Measurements from ENCODE around the gene COL23A1. TPM values are rescaled to one million over a fixed set of nuclear protein-coding genes. Genes with fewer than 3 reads are reported as not detected.

COL23A1 gene
- polyA plus RNA-seq, 1 donor (not counting 4 experiments of a cell fraction or from before 2014, with no cell fraction given) = not detected

- no peak overlapping the region for H3K4me3 ChIP-seq (ENCODE audit: control insufficient read depth in 2 of 3, extremely low read depth in 1 of 3, insufficient read depth in 2 of 3, low read depth in 1 of 3, low read length in 3 of 3)
- no peaks in the 10 kb centered on the region for H3K4me1 ChIP-seq (ENCODE audit: control insufficient read depth, extremely low read depth, insufficient read depth, low read length)
- H3K4me2 ChIP-seq (ENCODE audit: control insufficient read depth, extremely low read depth, insufficient read depth, low read depth, low read length) = no peak overlapping the region
- no peaks in the 10 kb centered on the region for H3K27me3 ChIP-seq (ENCODE audit: control insufficient read depth, extremely low read depth, insufficient read depth, low read length)
- H3K9me3 ChIP-seq (ENCODE audit: control insufficient read depth, low read depth, low read length) = peaks cover 3% of the 10 kb centered on the region
- DNase-seq (ENCODE audit: low read depth, low spot score) = no peak
- H3K36me3 ChIP-seq (ENCODE audit: control insufficient read depth in 2 of 2, extremely low read depth in 1 of 2, insufficient read depth in 2 of 2, low read length in 2 of 2) = no peaks in the 10 kb centered on the region
- no peak overlapping the region for H2AFZ ChIP-seq (ENCODE audit: control insufficient read depth, low read length)
- TF ChIP-seq EZH2 (IDR thresholded peaks at IDR 0.05; ENCODE audit: low read length) = no peak
- TF ChIP-seq CTCF (optimal IDR thresholded peaks at IDR 0.05 in 1 of 3, IDR thresholded peaks at IDR 0.05 in 1 of 3, conservative IDR thresholded peaks at IDR 0.05 in 1 of 3; ENCODE audit: extremely low read depth in 1 of 3, insufficient read depth in 2 of 3, low read length in 3 of 3) = no peak
- no peak for FAIRE-seq
- H3K9me1 ChIP-seq (ENCODE audit: control insufficient read depth, extremely low read depth, insufficient read depth, low read length) = no peaks in the 10 kb centered on the region
- H4K20me1 ChIP-seq (ENCODE audit: control insufficient read depth, extremely low read depth, insufficient read depth, low read length) = no peaks in the 10 kb centered on the region
- no peak overlapping the region for H3K9ac ChIP-seq (ENCODE audit: control insufficient read depth, extremely low read depth, insufficient read depth, low read length)
- no peaks in the 10 kb centered on the region for H3K79me2 ChIP-seq (ENCODE audit: control insufficient read depth, insufficient read depth, low read length)
- dilution Hi-C loops (cut with MboI; ENCODE audit: extremely low pct_ligation_motif_present, low sequenced_read_pairs) = no loop called here
- H3K27ac ChIP-seq (ENCODE audit: control insufficient read depth, insufficient read depth, low read length) = no peak overlapping the region
Observed at GRCh38 chr5:178519155-178519554, 71.0 kb downstream of the COL23A1 start.

- FAIRE-seq = no peak
- no peak for TF ChIP-seq CTCF (optimal IDR thresholded peaks at IDR 0.05 in 1 of 3, IDR thresholded peaks at IDR 0.05 in 1 of 3, conservative IDR thresholded peaks at IDR 0.05 in 1 of 3; ENCODE audit: extremely low read depth in 1 of 3, insufficient read depth in 2 of 3, low read length in 3 of 3)
- no peak for TF ChIP-seq EZH2 (IDR thresholded peaks at IDR 0.05; ENCODE audit: low read length)
- Histone ChIP-seq H3K9ac (ENCODE audit: control insufficient read depth, extremely low read depth, insufficient read depth, low read length) (no peak overlapping the region), H3K36me3 (ENCODE audit: control insufficient read depth in 2 of 2, extremely low read depth in 1 of 2, insufficient read depth in 2 of 2, low read length in 2 of 2) (no peaks in the 10 kb centered on the region), H2AFZ (ENCODE audit: control insufficient read depth, low read length) (no peak overlapping the region), H4K20me1 (ENCODE audit: control insufficient read depth, extremely low read depth, insufficient read depth, low read length) (no peaks in the 10 kb centered on the region), H3K27ac (ENCODE audit: control insufficient read depth, insufficient read depth, low read length) (no peak overlapping the region), H3K79me2 (ENCODE audit: control insufficient read depth, insufficient read depth, low read length) (no peaks in the 10 kb centered on the region), H3K9me3 (ENCODE audit: control insufficient read depth, low read depth, low read length) (peaks cover 3% of the 10 kb centered on the region), H3K9me1 (ENCODE audit: control insufficient read depth, extremely low read depth, insufficient read depth, low read length) (no peaks in the 10 kb centered on the region), H3K4me2 (ENCODE audit: control insufficient read depth, extremely low read depth, insufficient read depth, low read depth, low read length) (no peak overlapping the region), H3K27me3 (ENCODE audit: control insufficient read depth, extremely low read depth, insufficient read depth, low read length) (no peaks in the 10 kb centered on the region), H3K4me3 (ENCODE audit: control insufficient read depth in 2 of 3, extremely low read depth in 1 of 3, insufficient read depth in 2 of 3, low read depth in 1 of 3, low read length in 3 of 3) (no peak overlapping the region), H3K4me1 (ENCODE audit: control insufficient read depth, extremely low read depth, insufficient read depth, low read length) (no peaks in the 10 kb centered on the region)
- dilution Hi-C loops (cut with MboI; ENCODE audit: extremely low pct_ligation_motif_present, low sequenced_read_pairs) = no loop called here
- DNase-seq (ENCODE audit: low read depth, low spot score) = no peak
Observed at GRCh38 chr5:178516504-178517235, 73.5 kb downstream of the COL23A1 start.
